GM21381 (cell line): Measurements from ENCODE around the gene CERT1.

ENCODE experiments used
- ATAC-seq: cut with Tn5 transposase; IDR thresholded peaks from one replicate; pipeline ENCODE4 v1.9.1; 2021; ENCODE audit warnings: mild to moderate bottlenecking, moderate library complexity; ENCODE audit not compliant: unreplicated experiment

Gene CERT1

DNA sequence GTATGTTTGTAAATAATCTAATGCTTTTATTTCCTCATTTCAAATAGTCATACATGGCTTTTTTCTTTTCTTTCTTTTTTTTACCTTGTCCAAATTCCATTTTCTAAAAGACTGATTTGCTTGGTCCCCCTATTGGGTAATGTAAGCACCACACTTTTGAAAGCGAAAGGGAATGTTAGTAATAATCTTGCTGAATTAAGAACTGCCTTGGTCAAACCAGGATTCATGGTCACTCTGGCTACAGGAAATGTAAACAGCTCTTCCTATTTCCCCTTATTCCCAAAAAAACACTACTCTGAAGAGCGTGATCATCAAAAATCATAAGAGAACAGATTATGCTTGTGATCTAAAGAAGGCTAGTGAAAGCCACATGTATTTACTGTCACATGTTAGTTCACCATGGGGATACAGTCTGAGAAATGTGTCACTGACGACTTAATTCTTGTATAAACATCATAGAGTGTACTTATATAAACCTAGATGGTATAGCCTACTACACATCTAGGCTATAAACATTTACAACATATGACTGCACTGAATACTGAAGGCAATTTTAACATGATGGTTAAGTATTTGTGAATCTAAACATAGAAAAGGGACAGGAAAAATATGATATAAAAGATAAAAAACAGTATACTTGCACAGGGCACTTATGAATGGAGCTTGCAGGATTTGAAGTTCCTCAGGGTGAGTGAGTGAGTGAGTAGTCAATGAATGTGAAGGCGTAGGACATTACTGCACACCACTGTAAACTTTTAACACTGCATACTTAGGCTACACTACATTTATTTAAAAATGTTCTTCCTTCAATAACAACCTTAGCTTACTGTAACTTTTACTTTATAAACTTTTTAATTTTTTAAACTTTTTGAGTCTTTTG is 99.1 kb downstream of the CERT1 start:
- no peak for ATAC-seq

DNA sequence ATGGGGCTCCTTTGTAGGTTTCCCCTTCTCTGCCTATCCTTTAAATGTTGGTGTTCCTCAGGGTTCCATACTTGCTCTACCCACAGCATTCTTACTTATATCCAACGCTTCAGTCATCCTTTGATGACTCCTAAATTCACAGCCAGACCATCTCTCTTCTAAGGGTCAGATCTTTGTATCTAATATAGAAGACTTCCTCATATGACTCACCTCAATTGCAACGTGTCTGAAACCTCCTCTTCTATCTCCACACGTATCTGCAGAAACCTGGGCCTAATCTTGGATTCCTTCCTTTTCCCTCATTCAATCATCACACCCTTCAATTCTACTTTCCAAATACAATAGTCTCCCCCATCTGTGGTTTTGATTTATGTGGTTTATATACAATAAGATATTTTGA is 106.1 kb downstream of the CERT1 start:
- ATAC-seq = no peak

DNA sequence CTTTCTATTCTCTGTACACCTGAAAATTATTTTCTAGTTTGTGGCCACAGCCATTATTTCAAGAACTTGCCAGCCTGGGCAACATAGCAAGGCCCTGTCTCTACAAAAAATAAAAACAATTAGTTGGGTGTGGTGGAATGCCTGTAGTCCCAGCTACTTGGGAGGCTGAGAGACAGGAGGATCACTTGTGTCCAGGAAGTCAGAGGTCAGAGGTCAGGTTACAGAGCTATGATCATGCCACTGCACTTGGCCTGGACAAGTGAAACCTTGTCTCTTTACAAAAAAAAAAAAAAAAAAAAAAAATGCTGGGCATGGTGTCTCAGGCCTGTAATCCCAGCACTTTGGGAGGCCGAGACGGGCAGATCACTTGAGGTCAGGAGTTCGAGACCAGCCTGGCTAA is 116.2 kb downstream of the CERT1 start:
- no peak for ATAC-seq

DNA sequence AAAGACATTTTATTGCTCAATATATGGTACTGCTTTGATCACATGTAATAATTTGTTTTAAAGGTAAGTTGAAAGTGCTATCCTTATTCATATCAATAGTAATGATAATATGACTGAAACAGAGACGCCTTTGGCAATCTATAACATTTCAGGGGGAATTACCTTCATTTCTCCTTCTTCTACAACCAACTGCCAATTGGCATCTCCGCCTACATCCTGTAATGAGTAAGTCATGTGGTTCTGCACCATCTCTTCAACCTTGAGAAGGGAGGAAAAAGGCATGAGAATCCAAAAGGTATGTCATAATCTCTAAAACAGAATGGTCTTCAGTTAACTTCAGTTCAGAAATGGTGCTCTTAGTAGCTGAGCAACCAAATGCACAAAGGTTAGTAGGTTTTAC is 122.0 kb downstream of the CERT1 start:
- no peak for ATAC-seq

DNA sequence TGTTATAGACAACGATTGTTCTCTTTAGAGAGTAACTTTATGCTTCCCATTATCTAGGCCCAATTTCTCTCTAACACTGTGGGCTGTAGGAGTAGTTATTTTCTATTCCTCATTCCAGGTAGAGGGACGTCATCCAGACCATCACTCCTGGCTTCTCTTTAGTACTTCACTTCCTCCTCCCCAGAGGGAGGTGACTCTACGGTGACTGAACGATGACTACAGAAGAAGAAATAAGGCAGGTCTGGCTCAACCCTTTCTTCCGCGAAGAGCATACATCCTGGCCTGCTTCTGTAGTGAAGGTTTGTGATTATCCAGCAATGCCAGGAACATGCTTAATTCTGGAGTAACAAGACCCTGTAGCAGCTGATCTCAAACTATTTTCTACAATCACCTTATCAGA is 123.6 kb downstream of the CERT1 start:
- ATAC-seq = no peak

DNA sequence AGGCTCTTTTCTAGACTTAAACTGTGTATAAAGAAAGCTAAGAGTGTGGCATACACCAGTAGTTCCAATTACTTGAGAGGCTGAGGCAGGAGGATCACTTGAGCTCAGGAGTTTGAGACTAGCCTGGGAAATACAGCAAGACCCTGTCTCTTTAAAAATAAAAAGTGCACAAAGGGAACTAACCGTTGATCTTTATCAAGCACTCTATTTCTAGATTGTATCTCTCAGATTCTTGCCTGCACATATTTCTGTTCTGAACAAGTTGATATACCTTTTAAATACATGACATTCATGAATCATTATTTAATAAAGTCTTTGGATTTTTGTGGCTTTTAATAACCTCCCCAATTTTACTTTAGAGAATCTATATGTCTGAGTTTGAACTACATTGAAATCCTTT is 127.2 kb downstream of the CERT1 start:
- no peak for ATAC-seq

DNA sequence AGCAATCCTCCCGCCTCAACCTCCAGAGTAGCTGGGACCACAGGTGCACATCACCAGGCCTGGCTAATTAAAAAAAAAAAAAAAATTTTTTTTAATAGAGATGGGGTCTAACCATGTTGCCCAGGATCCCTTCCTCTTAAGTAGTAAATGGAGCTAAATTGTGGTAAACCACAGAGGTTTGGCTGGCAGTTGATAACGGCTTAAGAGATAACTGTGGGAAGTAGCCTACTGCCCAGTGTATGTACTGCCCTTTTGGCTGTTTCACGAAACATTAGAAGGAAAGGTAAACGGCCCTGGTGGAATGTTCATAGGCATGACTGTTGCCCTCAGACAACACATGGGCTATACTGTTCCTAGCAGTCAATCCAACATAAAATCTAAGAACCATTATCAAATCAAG is 130.0 kb downstream of the CERT1 start:
- no peak for ATAC-seq

DNA sequence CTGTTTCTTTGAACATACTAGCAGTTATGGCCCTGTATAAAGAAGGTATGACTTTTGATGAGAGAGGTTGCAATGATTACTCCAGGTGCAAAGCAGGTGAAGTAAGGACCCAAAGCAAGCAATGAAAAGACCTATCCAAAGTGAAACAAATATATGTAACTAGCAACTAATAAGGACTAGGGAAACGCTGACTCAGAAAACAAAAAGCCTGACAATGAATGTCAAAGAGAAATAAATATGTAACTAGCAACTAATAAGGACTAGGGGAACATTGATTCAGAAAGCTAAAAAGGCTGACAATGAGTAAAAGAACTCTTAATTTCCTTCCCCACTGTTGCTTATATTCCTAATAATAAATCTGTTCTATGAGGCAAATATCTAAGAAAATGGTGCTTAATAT is 131.3 kb downstream of the CERT1 start:
- no peak for ATAC-seq

DNA sequence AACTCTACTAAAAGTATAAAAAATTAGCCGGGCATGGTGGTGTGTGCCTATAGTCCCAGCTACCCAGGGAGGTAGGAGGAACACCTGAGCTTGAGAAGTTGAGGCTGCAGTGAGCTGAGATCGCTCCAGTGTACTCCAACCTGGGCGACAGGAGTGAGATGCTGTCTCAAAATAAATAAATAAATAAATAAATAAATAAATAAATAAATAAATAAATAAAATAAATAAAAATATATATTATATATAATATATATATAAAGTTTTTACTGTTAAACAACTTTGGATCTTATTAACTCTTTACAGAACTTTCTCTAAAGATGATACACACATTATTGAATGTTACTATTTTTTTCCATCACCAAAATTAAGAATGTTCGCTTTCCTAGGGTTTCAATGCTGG is 136.0 kb downstream of the CERT1 start:
- no peak for ATAC-seq

DNA sequence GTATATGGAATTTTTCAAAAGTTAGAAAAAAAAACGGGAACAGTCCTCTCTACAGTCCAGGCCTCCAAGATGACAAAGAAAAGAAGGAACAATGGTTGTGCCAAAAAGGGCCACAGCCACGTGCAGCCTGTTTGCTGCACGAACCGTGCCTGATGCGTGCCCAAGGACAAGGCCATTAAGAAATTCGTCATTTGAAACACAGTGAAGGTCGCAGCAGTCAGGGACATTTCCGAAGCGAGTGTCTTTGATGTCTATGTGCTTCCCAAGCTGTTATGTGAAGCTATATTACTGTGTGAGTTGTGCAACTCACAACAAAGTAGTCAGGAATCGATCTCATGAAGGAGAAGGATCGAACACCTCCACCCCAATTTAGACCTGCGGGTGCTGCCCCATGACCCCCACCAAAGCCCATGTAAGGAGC is 137.0 kb downstream of the CERT1 start:
- no peak for ATAC-seq

DNA sequence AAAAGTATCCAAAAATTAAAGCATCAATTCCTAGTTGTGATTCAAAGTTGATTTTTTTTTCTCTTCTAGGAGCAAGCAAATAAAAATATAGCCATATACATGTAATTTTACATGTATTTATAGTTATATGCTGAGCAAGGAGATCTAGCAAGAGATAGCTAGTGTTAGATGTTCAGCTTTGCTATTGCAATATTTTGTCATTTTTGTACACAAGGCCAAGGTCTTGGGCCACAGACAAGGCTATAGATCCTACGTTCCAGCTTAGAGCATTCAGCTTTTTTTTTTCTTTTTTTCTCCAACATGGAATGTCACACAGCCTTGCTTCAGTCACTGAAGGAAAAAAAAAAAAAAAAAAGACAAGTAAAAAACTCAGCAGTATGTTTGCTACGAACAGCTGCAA is 137.6 kb downstream of the CERT1 start:
- no peak for ATAC-seq

DNA sequence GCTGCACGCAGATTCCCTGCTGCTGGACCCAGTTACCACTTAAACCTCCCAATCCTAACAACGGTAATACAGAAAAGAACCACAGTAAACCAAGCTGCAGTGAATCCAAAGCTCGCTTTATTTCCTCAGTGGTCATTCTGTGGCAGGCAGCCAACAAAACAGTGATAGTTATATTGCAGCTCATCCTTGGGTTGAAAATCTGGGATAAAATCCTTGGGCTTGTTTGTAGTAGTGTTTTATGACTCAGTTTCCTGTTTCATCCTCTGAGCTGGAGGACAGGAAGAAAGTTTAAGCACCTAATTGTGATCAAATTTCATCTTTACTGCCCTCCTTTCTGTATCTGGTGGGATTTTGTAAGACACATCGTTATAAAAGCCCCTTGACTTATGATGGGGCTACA is 143.0 kb downstream of the CERT1 start:
- ATAC-seq = no peak

DNA sequence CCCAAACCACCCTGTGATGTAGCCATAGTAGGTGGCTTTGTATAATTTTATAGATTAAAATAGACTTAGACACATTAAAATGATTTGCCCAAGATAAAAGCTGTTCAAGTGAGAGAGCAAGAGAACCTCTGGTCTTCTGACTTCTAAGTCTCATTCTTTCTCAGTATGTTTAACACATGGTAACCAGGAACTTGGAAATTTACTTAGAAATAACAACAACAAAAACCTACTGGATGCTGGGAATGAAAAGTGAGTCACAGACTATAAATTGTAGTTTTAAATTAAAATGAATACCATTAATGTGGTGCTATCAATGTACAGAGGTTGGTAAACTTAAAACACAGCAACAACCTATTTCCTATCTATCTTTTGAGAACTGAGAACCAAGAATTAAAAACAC is 144.0 kb downstream of the CERT1 start:
- no peak for ATAC-seq

DNA sequence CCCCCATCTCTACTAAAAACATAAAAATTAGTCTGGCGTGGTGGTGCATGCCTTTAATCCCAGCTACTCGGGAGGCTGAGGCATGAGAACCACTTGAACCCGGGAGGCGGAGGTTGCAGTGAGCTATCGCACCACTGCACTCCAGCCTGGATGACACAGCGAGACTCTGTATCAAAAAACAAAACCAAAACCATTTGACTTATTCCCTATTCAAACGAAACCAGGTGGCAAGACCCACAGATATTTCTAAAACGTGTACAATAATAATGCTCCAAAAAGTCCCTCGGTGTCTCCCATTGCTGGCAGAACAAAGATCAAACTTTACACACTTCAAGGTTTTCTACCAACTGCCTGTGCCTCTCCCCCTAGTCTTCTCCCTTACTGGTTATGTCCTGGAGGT is 144.6 kb downstream of the CERT1 start:
- ATAC-seq = peak; percentile 68

DNA sequence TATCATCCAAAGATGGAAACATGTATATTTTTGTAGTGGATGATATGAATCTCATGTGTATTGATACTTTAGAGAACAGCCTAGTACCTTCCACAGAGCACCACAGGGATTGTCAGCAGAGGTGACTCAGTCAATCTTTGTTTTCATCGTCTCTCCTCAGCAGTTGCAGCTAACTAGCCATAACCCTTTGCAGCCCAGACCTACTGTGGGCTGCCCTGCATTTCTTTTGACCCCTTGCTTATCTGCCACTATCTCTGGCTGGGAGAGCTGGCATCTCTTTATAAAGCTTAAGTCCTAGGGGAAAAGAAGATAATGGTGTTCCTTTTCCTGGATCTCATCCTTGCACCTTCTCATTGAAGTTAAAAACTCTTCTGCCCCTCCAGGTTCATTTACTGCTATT is 145.7 kb downstream of the CERT1 start:
- no peak for ATAC-seq

DNA sequence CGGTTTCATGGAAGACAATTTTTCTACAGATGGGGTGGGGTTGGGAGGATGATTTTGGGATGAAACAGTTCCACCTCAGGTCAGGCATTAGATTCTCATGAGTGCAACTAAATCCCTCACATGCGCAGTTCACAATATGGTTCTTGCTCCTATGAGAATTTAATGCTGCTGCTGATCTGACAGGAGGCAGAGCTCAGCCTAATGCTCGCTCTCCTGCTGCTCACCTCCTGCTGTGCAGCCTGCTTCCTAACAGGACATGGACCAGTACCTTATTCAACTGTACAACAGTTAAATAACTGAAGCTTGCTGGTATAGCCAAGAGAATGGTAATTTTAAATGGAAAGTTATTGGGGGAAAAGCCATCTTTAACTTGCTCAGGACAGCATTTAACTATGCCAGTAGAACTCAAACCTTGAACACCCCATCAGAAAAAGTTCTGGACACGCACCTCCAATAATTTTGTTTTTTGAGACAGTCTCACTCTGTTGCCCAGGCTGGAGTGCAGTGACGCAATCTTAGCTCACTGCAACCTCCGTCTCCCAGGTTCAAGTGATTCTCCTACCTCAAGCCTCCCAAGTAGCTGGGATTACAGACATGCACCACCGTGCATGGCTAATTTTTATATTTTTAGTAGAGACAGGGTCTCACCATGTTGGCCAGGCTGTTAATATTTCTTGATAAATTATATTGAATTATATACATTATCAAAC is 146.7 kb downstream of the CERT1 start:
- no peak for ATAC-seq

DNA sequence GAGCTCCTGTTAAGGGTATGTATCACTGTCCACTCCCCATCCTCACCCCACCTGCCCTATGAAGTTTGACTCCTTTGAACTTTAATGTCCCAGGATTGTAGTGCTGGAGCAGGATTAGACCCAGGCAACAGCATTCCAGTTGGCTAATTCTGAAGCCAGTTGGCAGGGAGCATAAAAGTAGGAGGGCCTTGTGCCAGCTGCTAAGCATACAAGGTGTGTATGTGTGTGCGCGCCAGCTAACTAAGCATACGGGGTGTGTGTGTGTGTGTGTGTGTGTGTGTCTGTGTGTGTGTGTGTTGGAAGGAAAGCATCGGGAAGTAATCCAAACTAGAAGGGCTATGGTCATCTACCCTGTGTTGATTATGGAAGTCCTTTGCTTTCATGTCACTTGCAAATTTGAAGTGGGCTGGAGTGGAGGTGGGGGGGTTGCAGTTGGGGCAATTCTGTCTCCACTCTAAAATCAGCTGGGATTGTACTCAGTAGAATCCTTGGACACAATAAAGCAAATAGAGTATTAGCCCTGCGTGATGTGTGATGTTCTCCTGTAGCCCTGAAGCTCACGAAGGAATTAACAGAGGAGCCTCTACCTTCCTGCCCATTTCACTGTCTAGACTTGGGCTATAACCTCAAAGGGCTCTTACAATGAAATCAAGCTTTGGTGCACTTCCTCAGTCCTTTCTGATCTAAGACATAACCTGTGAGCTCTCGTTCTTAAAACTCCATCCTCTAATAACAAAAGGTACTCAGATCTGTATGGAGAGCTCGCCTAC is 147.5 kb downstream of the CERT1 start:
- ATAC-seq = no peak

DNA sequence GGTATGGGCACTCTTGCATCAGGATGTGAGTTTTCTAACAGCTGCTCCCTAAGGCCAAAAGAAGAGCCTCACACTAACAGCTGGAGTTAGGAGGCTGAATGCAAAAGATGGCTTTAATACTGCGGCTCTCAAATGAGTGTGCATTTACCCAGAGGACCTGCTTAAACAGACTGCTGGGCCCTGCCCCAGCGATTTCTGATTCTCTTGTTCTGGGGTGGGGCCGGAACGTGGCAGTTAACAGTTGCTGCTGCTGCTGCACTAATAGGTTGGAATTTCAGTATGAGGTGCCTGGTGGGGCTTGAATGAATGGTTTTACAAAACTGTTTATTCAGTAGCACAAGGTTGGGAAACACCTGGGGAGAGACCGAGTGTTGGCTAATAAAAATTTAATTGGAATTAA is 148.3 kb downstream of the CERT1 start:
- ATAC-seq = no peak

DNA sequence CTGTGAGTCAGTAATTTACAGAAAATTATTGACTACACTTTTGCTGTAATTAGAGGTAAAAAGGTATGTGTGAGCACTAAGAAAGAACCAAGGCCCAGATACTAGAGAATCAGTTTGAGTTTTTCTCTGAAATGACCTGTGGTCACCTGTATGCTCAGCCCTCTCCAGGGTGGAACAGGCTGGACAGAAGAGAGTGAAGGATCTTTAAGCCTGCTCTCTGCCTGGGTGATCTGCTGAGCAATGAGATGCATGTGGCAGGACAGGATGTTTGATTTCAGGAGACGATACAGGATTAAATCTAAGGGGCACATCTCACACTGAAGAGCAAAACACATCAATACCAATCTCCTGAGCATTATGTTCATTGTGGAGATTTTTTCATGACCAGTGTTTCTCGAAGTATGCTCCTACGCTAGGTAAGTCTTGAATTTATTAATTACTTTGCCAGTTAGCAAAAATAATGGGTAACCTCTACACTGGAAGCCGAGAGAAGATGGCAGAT is 148.9 kb downstream of the CERT1 start:
- no peak for ATAC-seq

DNA sequence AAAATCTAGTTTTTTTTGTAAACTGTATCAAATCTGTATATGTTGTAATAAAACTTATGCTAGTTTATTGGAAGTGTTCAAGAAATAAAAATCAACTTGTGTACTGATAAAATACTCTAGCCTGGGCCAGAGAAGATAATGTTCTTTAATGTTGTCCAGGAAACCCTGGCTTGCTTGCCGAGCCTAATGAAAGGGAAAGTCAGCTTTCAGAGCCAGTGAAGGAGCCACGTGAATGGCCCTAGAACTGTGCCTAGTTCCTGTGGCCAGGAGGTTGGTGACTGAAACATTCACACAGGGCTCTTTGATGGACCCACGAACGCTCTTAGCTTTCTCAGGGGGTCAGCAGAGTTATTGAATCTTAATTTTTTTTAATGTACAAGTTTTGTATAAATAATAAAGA is 150.1 kb downstream of the CERT1 start:
- no peak for ATAC-seq

DNA sequence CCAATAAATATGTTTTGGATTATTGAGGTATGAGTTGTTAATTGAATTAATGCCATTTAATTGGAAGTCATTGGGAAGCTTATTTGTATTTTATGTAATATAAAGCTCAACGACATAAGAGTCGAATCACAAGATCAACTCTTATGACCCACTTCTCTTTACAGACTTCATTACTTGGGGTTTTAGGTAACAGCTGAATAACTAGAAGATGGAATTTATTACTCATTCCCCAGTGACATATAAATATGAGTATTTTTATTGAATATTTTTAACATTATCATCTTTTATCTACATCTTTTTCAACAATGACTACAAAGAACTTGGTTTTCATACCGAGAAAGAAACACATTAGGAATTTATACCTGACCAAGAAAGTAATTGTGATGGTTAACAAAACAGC is 153.3 kb downstream of the CERT1 start:
- no peak for ATAC-seq

DNA sequence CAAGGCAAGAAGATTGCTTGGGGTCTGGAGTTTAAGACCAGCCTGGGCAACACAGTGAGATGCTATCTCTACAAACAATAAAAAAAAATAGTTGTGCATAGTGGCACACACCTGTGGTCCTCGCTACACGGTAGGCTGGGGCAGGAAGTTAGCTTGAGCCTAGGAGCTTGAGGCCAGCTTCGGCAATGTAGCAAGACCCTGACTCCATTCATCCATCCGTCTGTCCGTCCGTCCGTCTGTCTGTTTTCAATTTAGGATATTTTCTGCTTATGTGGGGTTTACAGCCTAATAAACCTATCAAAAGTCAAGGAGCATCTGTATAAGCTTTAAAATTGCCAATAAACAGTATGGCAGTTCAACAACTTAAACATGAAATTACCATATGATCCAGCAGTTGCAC is 154.7 kb downstream of the CERT1 start:
- no peak for ATAC-seq
